OCI-LY7 (cell line): Measurements from ENCODE around the gene XNDC1N.

ENCODE experiments used
- EZH2phosphoT487 ChIP-seq: fragments of 200-600 bp; sonication (generic); IDR thresholded peaks from 2 replicates; pipeline ENCODE4 v1.6.1; 2018; ENCODE audit warnings: low read depth, borderline replicate concordance, mild to moderate bottlenecking, mixed run types, antibody characterized with exemption, low read length, moderate library complexity, mixed read lengths
- TF ChIP-seq, protein P1 (sequence below): fragments of 200-600 bp; sonication (generic); conservative IDR thresholded peaks from 2 replicates; pipeline ENCODE4 v1.5.1; 2014; ENCODE audit warnings: mild to moderate bottlenecking, antibody characterized with exemption, low read length, moderate library complexity, mixed read lengths

DNA sequence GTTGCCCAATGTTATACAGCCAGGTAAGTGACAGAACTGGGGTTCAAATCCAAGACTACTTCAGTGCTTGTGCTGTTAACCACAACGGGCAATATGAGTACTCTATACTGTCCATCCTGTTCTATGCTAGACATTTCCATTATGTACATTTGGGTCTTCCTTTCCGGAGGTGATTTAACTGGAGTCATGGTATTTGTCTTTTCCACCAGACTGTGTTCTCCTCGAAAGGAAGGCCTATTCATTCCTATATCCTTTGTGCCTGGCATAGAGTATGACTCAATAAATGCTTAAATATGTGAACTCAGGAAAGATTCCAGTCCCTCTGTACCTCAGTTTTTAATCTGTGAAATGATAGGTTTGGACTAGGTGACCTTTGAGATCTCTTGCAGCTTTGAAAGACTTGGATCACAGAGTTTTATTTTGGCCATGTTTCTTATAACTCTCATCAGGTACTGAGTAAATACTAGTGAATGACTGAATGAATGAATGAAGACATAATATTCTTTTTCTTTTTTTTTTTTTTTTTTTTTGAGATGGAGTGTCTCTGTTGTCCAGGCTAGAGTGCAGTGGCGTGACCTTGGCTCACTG is 7.0 kb upstream of the XNDC1N start:
- TF ChIP-seq EZH2phosphoT487, result no peak
- TF ChIP-seq, protein P1, sequence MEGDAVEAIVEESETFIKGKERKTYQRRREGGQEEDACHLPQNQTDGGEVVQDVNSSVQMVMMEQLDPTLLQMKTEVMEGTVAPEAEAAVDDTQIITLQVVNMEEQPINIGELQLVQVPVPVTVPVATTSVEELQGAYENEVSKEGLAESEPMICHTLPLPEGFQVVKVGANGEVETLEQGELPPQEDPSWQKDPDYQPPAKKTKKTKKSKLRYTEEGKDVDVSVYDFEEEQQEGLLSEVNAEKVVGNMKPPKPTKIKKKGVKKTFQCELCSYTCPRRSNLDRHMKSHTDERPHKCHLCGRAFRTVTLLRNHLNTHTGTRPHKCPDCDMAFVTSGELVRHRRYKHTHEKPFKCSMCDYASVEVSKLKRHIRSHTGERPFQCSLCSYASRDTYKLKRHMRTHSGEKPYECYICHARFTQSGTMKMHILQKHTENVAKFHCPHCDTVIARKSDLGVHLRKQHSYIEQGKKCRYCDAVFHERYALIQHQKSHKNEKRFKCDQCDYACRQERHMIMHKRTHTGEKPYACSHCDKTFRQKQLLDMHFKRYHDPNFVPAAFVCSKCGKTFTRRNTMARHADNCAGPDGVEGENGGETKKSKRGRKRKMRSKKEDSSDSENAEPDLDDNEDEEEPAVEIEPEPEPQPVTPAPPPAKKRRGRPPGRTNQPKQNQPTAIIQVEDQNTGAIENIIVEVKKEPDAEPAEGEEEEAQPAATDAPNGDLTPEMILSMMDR, result no peak
